H1 (cell line): ENCODE data around the gene PDXDC1.
"Not testable (repeated sequence)": the region's sequence is repeated elsewhere in the genome, so short reads cannot be mapped to it uniquely, and the experiment has no call there.

ENCODE experiments used
- CHD2 ChIP-seq: IDR thresholded peaks from 2 replicates; pipeline ENCODE4 v1.6.1; 2012; ENCODE audit warnings: low read length, improper control_type of control experiment
- EZH2 ChIP-seq: fragments of 200-600 bp; sonication (generic); IDR thresholded peaks from 2 replicates; pipeline ENCODE4 v1.7.1; 2012; ENCODE audit warnings: low read depth, mild to moderate bottlenecking, moderate library complexity, low read length, inconsistent platforms; ENCODE audit not compliant: severe bottlenecking

DNA sequence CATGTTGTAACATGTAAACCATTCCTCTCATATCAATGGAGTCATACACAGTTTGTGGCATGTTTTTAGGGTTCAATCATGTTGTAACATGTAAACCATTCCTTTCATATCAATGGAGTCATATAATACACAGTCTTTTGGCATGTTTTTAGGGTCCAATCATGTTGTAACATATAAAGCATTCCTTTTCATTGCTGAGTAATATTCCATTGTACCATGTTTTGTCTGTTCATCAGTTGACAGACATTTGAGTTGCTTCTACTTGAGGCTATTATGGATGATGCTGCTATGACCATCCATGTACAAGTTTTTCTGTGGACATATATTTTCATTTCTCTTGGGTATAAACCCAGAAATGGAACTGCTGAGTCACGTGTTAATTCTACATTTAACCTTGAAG lies 106.1 kb downstream of the PDXDC1 start:
- TF ChIP-seq CHD2, EZH2: not testable (repeated sequence)
